Smooth muscle cell (in vitro differentiated cells): ENCODE data around the gene DRD3. TPM values are rescaled to one million over a fixed set of nuclear protein-coding genes. Genes with fewer than 3 reads are reported as not detected.

Experiments
- DNase-seq: peaks from one replicate; lab custom pipeline; 2025; ENCODE audit not compliant: unreplicated experiment; lab: John Stamatoyannopoulos, UW
- H2AFZ ChIP-seq: fragments of 200-600 bp; sonication (generic); 2 replicates; pipeline ENCODE4 v1.6.0; 2016; ENCODE audit warnings: antibody characterized with exemption, low read depth, mild to moderate bottlenecking
- H3F3A ChIP-seq: fragments of 200-600 bp; sonication (generic); 2 replicates; pipeline ENCODE4 v1.6.0; 2017; ENCODE audit warnings: antibody characterized with exemption, low read depth
- H3K27ac ChIP-seq: fragments of 200-600 bp; sonication (generic); 2 replicates; pipeline ENCODE4 v1.5.1; 2016; ENCODE audit warnings: low read depth, mild to moderate bottlenecking
- H3K27me3 ChIP-seq: fragments of 200-600 bp; sonication (generic); 2 replicates; pipeline ENCODE4 v1.6.1; 2016; ENCODE audit warnings: low read depth, mild to moderate bottlenecking
- H3K36me3 ChIP-seq: fragments of 200-600 bp; sonication (generic); 2 replicates; pipeline ENCODE4 v1.5.1; 2016; ENCODE audit warnings: low read depth
- H3K4me1 ChIP-seq: fragments of 200-600 bp; sonication (generic); 2 replicates; pipeline ENCODE4 v1.5.1; 2016; ENCODE audit warnings: low read depth
- H3K4me2 ChIP-seq: fragments of 200-600 bp; sonication (generic); 2 replicates; pipeline ENCODE4 v1.6.0; 2016; ENCODE audit warnings: mild to moderate bottlenecking
- H3K4me3 ChIP-seq: fragments of 200-600 bp; sonication (generic); 2 replicates; pipeline ENCODE4 v1.5.1; 2016; ENCODE audit warnings: mild to moderate bottlenecking
- H3K79me2 ChIP-seq: fragments of 200-600 bp; sonication (generic); 2 replicates; pipeline ENCODE4 v1.6.0; 2016; ENCODE audit warnings: low read depth, mild to moderate bottlenecking
- H3K9ac ChIP-seq: fragments of 200-600 bp; sonication (generic); 2 replicates; pipeline ENCODE4 v1.6.0; 2016; ENCODE audit warnings: low read depth
- H3K9me3 ChIP-seq: fragments of 200-600 bp; sonication (generic); replicated peaks from 2 replicates; pipeline ENCODE4 v1.5.1; 2016; ENCODE audit warnings: low read depth
- H4K20me1 ChIP-seq: fragments of 200-600 bp; sonication (generic); 2 replicates; pipeline ENCODE4 v1.6.0; 2016; ENCODE audit warnings: low read depth
- CTCF ChIP-seq: fragments of 200-600 bp; sonication (generic); IDR thresholded peaks from 2 replicates; pipeline ENCODE4 v1.5.1; 2017; ENCODE audit warnings: borderline replicate concordance, mild to moderate bottlenecking, antibody characterized with exemption; ENCODE audit not compliant: insufficient read depth, poor library complexity, severe bottlenecking
- whole genome bisulfite sequencing: methylation state at CpG from one replicate; pipeline ENCODE4 v1.1.7; 2016; ENCODE audit warnings: low lambda C conversion rate; 5-methylcytosine and 5-hydroxymethylcytosine counted together
- polyA plus RNA-seq: library from polyadenylated mRNA; unstranded; fragments of >200 nt; fragmentation: Nextera tagmentation; extraction: Ambion mirVana; gene quantifications from 2 replicates; pipeline ENCODE4 v1.2.1, GENCODE V29; 2016
- total RNA-seq: library from RNA; depleted of rRNA; stranded (reverse); fragments of >200 nt; gene quantifications from 2 replicates; pipeline ENCODE4 v1.2.3, GENCODE V29; 2014

Gene DRD3
- total and polyA plus RNA-seq, 2 experiments from 2014 or later = not detected

- no peak for DNase-seq
- H3K9me3 ChIP-seq = no peaks in the 10 kb centered on the region
- TF ChIP-seq CTCF = no peak
- 78% methylated on average over 4 of the region's 4 CpGs for WGBS
- no peaks in the 10 kb centered on the region for H3K79me2 ChIP-seq
- H2AFZ ChIP-seq = no peak overlapping the region
- H3K27ac ChIP-seq = no peak overlapping the region
- H3K4me3 ChIP-seq = no peak overlapping the region
- H3F3A ChIP-seq = no peaks in the 10 kb centered on the region
- no peak overlapping the region for H3K9ac ChIP-seq
- H3K4me2 ChIP-seq = no peak overlapping the region
- no peaks in the 10 kb centered on the region for H3K27me3 ChIP-seq
- H3K4me1 ChIP-seq = no peaks in the 10 kb centered on the region
- H3K36me3 ChIP-seq = no peaks in the 10 kb centered on the region
- no peaks in the 10 kb centered on the region for H4K20me1 ChIP-seq
These were observed 33.8 kb upstream of the DRD3 start for GRCh38 chr3:114212646-114213045.

- no peak overlapping the region for H3K9ac ChIP-seq
- no peak overlapping the region for H2AFZ ChIP-seq
- WGBS = 85% methylated on average over 4 of the region's 4 CpGs
- no peak overlapping the region for H3K4me2 ChIP-seq
- H3K36me3 ChIP-seq = no peaks in the 10 kb centered on the region
- DNase-seq = no peak
- H3K79me2 ChIP-seq = no peaks in the 10 kb centered on the region
- H3F3A ChIP-seq = no peaks in the 10 kb centered on the region
- TF ChIP-seq CTCF = no peak
- H3K4me1 ChIP-seq = no peaks in the 10 kb centered on the region
- no peak overlapping the region for H3K27ac ChIP-seq
- H4K20me1 ChIP-seq = no peaks in the 10 kb centered on the region
- no peak overlapping the region for H3K4me3 ChIP-seq
- no peaks in the 10 kb centered on the region for H3K27me3 ChIP-seq
- H3K9me3 ChIP-seq = no peaks in the 10 kb centered on the region
These were observed 28.9 kb upstream of the DRD3 start for GRCh38 chr3:114207768-114208167.

GRCh38 chr3:114206342-114206741 lies 27.5 kb upstream of the DRD3 start:
- H3K27me3 ChIP-seq = no peaks in the 10 kb centered on the region
- no peak for DNase-seq
- H3K9me3 ChIP-seq = no peaks in the 10 kb centered on the region
- no peaks in the 10 kb centered on the region for H3K4me1 ChIP-seq
- TF ChIP-seq CTCF = no peak
- H3K36me3 ChIP-seq = no peaks in the 10 kb centered on the region
- no peaks in the 10 kb centered on the region for H3F3A ChIP-seq
- no peaks in the 10 kb centered on the region for H3K79me2 ChIP-seq
- no peak overlapping the region for H3K27ac ChIP-seq
- H2AFZ ChIP-seq = no peak overlapping the region
- 87% methylated on average over 3 of the region's 3 CpGs for WGBS
- no peak overlapping the region for H3K4me2 ChIP-seq
- H3K9ac ChIP-seq = no peak overlapping the region
- no peaks in the 10 kb centered on the region for H4K20me1 ChIP-seq
- no peak overlapping the region for H3K4me3 ChIP-seq

GRCh38 chr3:114205541-114205940 lies 26.7 kb upstream of the DRD3 start:
- TF ChIP-seq CTCF = no peak

More at GRCh38 chr3:114205541-114205940, 26.7 kb upstream of the DRD3 start:
- 86% methylated on average over 2 of the region's 2 CpGs for WGBS
- Histone ChIP-seq H3K4me3 (no peak overlapping the region), H3K27me3 (no peaks in the 10 kb centered on the region), H3K79me2 (no peaks in the 10 kb centered on the region), H3K36me3 (no peaks in the 10 kb centered on the region), H4K20me1 (no peaks in the 10 kb centered on the region), H3K9me3 (no peaks in the 10 kb centered on the region), H3K4me2 (no peak overlapping the region), H3K27ac (no peak overlapping the region), H3K9ac (no peak overlapping the region), H3F3A (no peaks in the 10 kb centered on the region), H3K4me1 (no peaks in the 10 kb centered on the region), H2AFZ (no peak overlapping the region)
- DNase-seq = no peak
